Measurements from ENCODE around the gene DDT. TPM values are rescaled to one million over a fixed set of nuclear protein-coding genes. Genes with fewer than 3 reads are reported as not detected.
"Not testable (repeated sequence)": the region's sequence is repeated elsewhere in the genome, so short reads cannot be mapped to it uniquely, and the experiment has no call there.

The DDT gene
- 100 to 1,000 TPM in 2 of 3 donors, 10 to 100 TPM in 1; 78.8 to 168 (median 105) TPM for polyA plus RNA-seq

- not testable (repeated sequence) for H3K27ac Mint-ChIP-seq
Observed at GRCh38 chr22:23974345-23974744, at the start of gene DDT. DDT (minus strand) TSS chr22:23974441; CDS start chr22:23974414, 27 bp downstream.

DNA sequence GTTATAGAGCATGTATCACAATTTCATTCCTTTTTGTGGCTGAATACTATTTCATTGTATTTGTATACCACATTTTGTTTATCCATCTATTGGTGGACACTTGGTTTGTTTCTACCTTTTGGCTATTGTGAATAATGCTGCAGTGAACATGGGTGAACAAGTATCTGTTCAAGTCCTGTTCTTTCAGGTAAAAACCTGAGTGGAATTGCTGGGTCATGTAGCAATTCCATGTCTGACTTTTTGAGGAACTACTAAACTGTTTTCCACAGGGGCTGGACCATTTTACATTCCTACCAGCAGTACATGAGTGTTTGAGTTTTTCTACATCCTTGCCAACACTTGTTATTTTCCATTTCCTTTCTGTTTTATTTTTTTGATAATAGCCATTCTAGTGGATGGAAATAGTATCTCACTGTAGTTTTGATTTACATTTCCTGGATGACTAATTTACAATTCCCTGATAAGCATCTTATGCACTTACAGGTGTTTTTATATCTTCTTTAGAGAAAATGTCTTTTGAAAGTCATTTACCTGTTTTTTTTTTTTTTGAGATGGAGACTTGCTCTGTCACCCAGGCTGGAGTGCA, 49.1 kb upstream of the DDT start:
- H3K27ac Mint-ChIP-seq: no peak overlapping the region
- H3K36me3 Mint-ChIP-seq: peaks cover 0 to 4% (median 0%) of the 10 kb centered on the region in 3 donors
- peaks cover 0 to 1% (median 0%) of the 10 kb centered on the region in 6 donors for H3K9me3 Mint-ChIP-seq
- DNase-seq: no peak
- no peaks in the 10 kb centered on the region for H3K27me3 Mint-ChIP-seq (ENCODE audit: low read depth in 3 of 3)
- no peak overlapping the region for H3K4me3 Mint-ChIP-seq
- H3K4me1 Mint-ChIP-seq: peaks cover 15 to 43% of the 10 kb centered on the region in 2 donors

More at GRCh38 chr22:23974345-23974744, at the start of gene DDT:
- H3K4me1 Mint-ChIP-seq: peaks cover 16 to 19% of the 10 kb centered on the region in 2 donors
- not testable (repeated sequence) for H3K9me3 Mint-ChIP-seq; DNase-seq; H3K27me3 Mint-ChIP-seq (ENCODE audit: low read depth in 3 of 3); H3K4me3 Mint-ChIP-seq
- H3K36me3 Mint-ChIP-seq: peaks cover 0 to 16% (median 6%) of the 10 kb centered on the region in 3 donors

GRCh38 chr22:24021304-24021703, 47.1 kb upstream of the DDT start:
- Mint-ChIP-seq H3K9me3 (peaks cover 0 to 1% (median 0%) of the 10 kb centered on the region in 6 donors), H3K36me3 (peaks cover 4 to 8% (median 4%) of the 10 kb centered on the region in 3 donors), H3K27me3 (ENCODE audit: low read depth in 3 of 3) (no peaks in the 10 kb centered on the region), H3K4me3 (no peak overlapping the region), H3K27ac (no peak overlapping the region), H3K4me1 (peaks cover 12 to 39% of the 10 kb centered on the region in 2 donors)
- no peak for DNase-seq

- Mint-ChIP-seq H3K27ac (no peak overlapping the region), H3K4me3 (no peak overlapping the region)
Observed at GRCh38 chr22:24016156-24016555, 41.9 kb upstream of the DDT start.

GRCh38 chr22:24011735-24012068, 37.5 kb upstream of the DDT start:
- DNase-seq: no peak
- peaks cover 32 to 51% of the 10 kb centered on the region in 2 donors for H3K4me1 Mint-ChIP-seq
- peak overlapping the region; percentile 93 to 96 (median 95) for H3K4me3 Mint-ChIP-seq
- H3K36me3 Mint-ChIP-seq: peaks cover 0 to 4% (median 3%) of the 10 kb centered on the region in 3 donors
- peak overlapping the region; percentile 90 to 97 (median 96) for H3K27ac Mint-ChIP-seq
- no peaks in the 10 kb centered on the region for H3K9me3 Mint-ChIP-seq
- peaks cover 9 to 15% (median 14%) of the 10 kb centered on the region in 3 donors for H3K27me3 Mint-ChIP-seq (ENCODE audit: low read depth in 3 of 3)

More at GRCh38 chr22:24016156-24016555, 41.9 kb upstream of the DDT start:
- H3K4me1 Mint-ChIP-seq: peaks cover 25 to 45% of the 10 kb centered on the region in 2 donors
- peaks cover 3 to 6% (median 4%) of the 10 kb centered on the region in 3 donors for H3K27me3 Mint-ChIP-seq (ENCODE audit: low read depth in 3 of 3)
- H3K36me3 Mint-ChIP-seq: peaks cover 4 to 8% (median 7%) of the 10 kb centered on the region in 3 donors
- DNase-seq: no peak
- H3K9me3 Mint-ChIP-seq: no peaks in the 10 kb centered on the region

GRCh38 chr22:24010018-24010391, 35.8 kb upstream of the DDT start:
- Mint-ChIP-seq H3K9me3 (no peaks in the 10 kb centered on the region), H3K4me1 (peaks cover 30 to 47% of the 10 kb centered on the region in 2 donors), H3K27me3 (ENCODE audit: low read depth in 3 of 3) (peaks cover 9 to 15% (median 14%) of the 10 kb centered on the region in 3 donors), H3K36me3 (no peaks in the 10 kb centered on the region), H3K4me3 (peak overlapping the region; percentile 45 to 95 (median 79)), H3K27ac (peak overlapping the region; percentile 65 to 97 (median 91))
- no peak for DNase-seq

- Mint-ChIP-seq H3K4me1 (peaks cover 27 to 41% of the 10 kb centered on the region in 2 donors), H3K9me3 (no peaks in the 10 kb centered on the region), H3K36me3 (no peaks in the 10 kb centered on the region), H3K27me3 (ENCODE audit: low read depth in 3 of 3) (peaks cover 9 to 15% (median 14%) of the 10 kb centered on the region in 3 donors), H3K27ac (peak overlapping the region in 4 of 6 donors; percentile 65 to 96 (median 80)), H3K4me3 (peak overlapping the region in 2 of 5 donors; percentile 5 to 35)
- no peak for DNase-seq
Observed at GRCh38 chr22:24009227-24010017, 35.2 kb upstream of the DDT start.

- Mint-ChIP-seq H3K36me3 (no peaks in the 10 kb centered on the region), H3K27ac (peak overlapping the region in 1 of 6 donors; percentile 26), H3K4me3 (no peak overlapping the region), H3K9me3 (no peaks in the 10 kb centered on the region), H3K27me3 (ENCODE audit: low read depth in 3 of 3) (peaks cover 9 to 15% (median 14%) of the 10 kb centered on the region in 3 donors), H3K4me1 (peaks cover 26 to 33% of the 10 kb centered on the region in 2 donors)
- no peak for DNase-seq
Observed at GRCh38 chr22:24008381-24009226, 34.4 kb upstream of the DDT start.

DNA sequence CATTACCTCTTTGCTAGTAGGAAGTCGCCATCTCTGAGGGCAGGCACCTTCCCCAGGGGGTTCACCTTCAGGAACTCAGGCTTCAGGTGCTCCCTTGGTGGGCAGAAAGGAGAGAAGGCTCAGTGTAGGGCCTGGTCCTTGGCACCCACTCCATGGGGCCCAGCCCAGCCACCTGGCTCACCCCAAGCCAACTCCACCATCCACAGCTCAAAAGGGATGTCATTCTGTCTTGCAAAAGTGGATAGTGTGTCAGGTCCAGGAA, 33.7 kb upstream of the DDT start:
- no peak for DNase-seq
- H3K4me1 Mint-ChIP-seq: peaks cover 23 to 28% of the 10 kb centered on the region in 2 donors
- H3K9me3 Mint-ChIP-seq: no peaks in the 10 kb centered on the region
- H3K4me3 Mint-ChIP-seq: no peak overlapping the region
- peaks cover 9 to 15% (median 15%) of the 10 kb centered on the region in 3 donors for H3K27me3 Mint-ChIP-seq (ENCODE audit: low read depth in 3 of 3)
- no peaks in the 10 kb centered on the region for H3K36me3 Mint-ChIP-seq
- no peak overlapping the region for H3K27ac Mint-ChIP-seq

DNA sequence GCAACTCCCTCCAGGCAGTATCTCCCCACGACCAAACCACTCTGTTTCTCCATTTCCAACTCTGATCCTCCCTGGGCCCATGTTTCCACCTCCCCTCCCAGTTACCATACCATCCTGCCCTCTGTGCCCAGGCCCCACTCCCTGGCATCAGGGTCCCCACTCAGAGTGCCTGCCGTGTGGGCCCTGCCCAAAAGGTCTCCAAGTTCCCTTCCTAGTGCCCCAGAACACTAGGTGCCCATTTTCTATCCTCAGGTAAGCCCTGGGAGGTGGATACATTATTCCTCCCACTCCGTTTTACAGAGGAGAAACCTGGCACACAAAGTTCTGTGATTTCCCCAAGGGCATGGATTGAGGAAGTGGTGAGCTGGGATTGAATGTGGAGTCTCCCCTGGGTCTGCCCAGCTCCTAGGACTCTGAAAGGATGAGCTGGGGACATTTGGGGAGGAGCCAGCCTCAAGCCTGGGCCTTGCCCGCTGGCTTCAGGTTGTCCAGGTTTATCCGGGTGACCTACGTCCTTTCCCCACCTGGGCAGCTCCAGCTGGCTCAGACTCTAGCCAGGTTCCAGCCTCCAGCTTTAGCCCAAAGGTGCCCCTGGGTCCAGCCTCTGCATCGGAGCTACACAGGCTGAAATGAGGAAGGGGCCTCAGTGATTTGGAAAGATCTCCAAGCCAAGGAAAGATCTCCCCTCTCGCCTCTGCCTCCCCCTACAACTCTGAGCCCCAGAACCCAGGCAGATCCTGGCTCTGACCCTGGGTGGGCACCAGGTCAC, 33.2 kb upstream of the DDT start:
- Mint-ChIP-seq H3K27ac (no peak overlapping the region), H3K9me3 (no peaks in the 10 kb centered on the region), H3K4me3 (no peak overlapping the region), H3K27me3 (ENCODE audit: low read depth in 3 of 3) (peaks cover 9 to 15% (median 15%) of the 10 kb centered on the region in 3 donors), H3K4me1 (peaks cover 19 to 25% of the 10 kb centered on the region in 2 donors), H3K36me3 (no peaks in the 10 kb centered on the region)
- no peak for DNase-seq

DNA sequence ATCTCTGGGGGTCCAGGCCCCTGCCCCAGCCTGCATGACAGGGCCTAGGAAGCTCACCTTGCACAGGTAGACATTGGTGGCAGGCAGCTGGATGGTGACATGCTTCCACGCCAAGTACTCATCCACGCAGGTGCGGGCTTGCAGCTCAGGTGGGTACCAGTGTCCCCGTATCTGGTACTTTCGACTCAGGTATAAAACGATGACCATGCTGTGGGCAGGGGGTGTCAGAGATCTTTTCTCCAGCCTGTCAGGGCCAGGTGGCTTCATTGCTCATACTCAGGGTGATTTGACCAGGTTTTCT, 32.6 kb upstream of the DDT start:
- H3K4me1 Mint-ChIP-seq: peaks cover 16 to 19% of the 10 kb centered on the region in 2 donors
- H3K27ac Mint-ChIP-seq: no peak overlapping the region
- H3K9me3 Mint-ChIP-seq: no peaks in the 10 kb centered on the region
- no peaks in the 10 kb centered on the region for H3K36me3 Mint-ChIP-seq
- peaks cover 9 to 18% (median 15%) of the 10 kb centered on the region in 3 donors for H3K27me3 Mint-ChIP-seq (ENCODE audit: low read depth in 3 of 3)
- no peak for DNase-seq
- no peak overlapping the region for H3K4me3 Mint-ChIP-seq

DNA sequence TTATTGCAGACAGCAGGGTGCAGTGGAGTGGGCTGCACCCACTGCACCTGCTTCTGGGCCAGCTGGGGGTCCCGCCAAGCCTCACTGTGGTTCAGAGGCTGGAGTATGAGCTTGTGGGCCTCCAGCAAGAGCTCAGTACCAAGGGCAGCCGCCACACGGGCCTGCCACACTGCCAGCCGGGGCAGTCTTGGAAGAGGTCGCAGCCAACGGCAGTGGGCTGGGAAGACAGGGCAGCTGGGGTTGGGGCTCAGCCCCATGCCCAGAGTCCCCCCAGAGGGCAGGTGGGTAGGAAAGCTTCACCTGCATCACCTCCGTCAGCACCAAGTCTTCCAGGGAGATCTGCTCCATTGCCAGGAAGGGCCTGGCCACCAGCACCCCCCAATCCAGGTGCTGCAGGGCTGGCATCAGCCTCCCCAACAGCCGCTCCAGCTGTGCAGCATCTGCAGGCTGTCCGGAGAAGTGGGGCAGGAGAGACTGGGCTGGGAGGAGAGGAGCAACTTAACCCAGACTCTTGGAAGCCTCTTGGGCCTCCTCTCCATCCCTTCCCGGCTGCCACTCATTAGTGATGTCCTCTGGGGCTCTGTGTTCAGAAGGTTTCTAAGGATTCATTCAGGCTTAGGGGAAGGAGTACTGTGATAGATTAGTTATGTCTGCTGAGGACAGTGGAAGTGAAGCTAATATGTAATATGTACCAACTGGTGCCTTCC, 32.1 kb upstream of the DDT start:
- Mint-ChIP-seq H3K4me1 (peaks cover 12 to 14% of the 10 kb centered on the region in 2 donors), H3K27ac (no peak overlapping the region), H3K4me3 (no peak overlapping the region), H3K9me3 (no peaks in the 10 kb centered on the region), H3K36me3 (no peaks in the 10 kb centered on the region), H3K27me3 (ENCODE audit: low read depth in 3 of 3) (peaks cover 7 to 17% (median 11%) of the 10 kb centered on the region in 3 donors)
- no peak for DNase-seq

DNA sequence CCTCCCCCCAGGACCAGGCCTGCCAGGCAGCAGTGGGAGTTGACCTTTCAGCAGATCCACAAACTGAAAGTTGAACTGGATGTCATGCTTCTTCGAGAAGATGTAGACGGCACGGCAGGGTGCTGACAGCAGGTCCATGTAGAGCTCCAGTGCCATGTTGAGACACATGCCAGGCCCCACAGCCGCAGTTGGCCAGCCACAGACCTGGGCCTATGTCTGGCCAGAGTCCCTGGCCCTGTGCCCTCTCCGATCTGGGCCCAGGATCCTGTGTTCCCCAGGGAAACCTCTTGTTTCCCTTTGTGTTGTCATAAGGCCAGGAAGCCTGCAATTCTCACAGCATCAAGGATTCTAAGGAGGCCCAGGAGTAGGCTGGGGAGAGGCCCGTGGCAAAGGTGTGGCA, 31.0 kb upstream of the DDT start, which contains the start of gene GSTT4:
Gene GSTT4, minus strand, starts transcription at position 253 of the 400 bp plus-strand sequence. Its CDS starts 97 bp downstream, at position 156.
- Mint-ChIP-seq H3K4me3 (no peak within 1 kb of the TSS), H3K27ac (peak within 1 kb of the TSS in 1 of 6 donors; percentile 42), H3K9me3 (no peaks in the 10 kb centered on the region)

More for the DNA sequence above, 31.0 kb upstream of the DDT start, which contains the start of gene GSTT4:
- DNase-seq: no peak
- Mint-ChIP-seq H3K4me1 (peaks cover 2 to 3% of the 10 kb centered on the region in 2 donors), H3K27me3 (ENCODE audit: low read depth in 3 of 3) (peaks cover 0 to 8% (median 3%) of the 10 kb centered on the region in 3 donors), H3K36me3 (no peaks in the 10 kb centered on the region)

All from immature natural killer cell (primary cell).